ENCODE data around the gene DDX51. TPM values are rescaled to one million over a fixed set of nuclear protein-coding genes. Genes with fewer than 3 reads are reported as not detected.
A peak's percentile ranks its signal among the peaks of the same experiment; 100 is the strongest.

The DDX51 gene
- total RNA-seq, 3 donors from 2014 or later = 11.2 to 16.7 (median 16.4) TPM

DNA sequence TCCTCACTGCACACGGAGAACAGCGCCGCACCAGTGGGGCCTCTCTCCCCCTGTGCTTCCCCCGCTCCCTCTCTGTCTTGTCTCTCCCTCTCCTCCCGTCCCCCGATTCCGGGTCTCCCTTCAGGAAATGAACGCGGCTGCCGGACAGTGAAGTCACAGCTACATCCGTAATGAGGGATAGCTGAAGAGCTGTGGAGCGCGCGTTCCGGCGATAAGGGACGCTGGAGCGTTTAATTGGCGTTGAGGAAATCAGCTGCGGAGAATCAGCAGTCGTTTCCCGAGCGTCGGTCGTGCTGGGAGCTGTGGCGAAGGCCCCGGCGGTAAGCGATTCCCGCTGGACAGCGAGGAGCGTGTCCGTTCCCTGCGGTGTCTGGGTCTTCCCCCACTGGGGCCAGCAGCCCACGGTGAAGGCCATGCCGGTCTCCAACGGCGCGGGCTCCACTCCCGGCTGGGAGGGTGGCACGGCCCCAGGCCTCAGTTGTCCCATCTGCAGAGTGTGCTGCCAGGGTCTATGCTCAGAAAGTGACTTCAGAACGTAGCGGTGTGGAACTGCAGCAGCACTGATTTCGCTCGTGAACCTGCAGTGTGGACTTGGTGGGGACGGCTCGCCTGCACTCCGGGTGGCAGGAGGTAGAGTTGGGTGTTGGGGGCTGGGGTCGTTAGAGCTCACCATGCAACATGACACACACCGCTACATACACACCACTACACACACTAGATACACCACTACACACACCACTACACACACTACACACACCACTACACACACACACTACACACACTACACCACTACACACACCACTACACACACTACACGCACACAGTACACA is 11.0 kb upstream of the DDX51 start:
- intact Hi-C loops (cut with DNase I; ENCODE audit: low total_unique reads) = no loop called here
- H3K27me3 ChIP-seq = no peaks in the 10 kb centered on the region
- H3K36me3 ChIP-seq = no peaks in the 10 kb centered on the region
- TF ChIP-seq POLR2AphosphoS5 (IDR thresholded peaks at IDR 0.05) = no peak
- TF ChIP-seq, protein P1, sequence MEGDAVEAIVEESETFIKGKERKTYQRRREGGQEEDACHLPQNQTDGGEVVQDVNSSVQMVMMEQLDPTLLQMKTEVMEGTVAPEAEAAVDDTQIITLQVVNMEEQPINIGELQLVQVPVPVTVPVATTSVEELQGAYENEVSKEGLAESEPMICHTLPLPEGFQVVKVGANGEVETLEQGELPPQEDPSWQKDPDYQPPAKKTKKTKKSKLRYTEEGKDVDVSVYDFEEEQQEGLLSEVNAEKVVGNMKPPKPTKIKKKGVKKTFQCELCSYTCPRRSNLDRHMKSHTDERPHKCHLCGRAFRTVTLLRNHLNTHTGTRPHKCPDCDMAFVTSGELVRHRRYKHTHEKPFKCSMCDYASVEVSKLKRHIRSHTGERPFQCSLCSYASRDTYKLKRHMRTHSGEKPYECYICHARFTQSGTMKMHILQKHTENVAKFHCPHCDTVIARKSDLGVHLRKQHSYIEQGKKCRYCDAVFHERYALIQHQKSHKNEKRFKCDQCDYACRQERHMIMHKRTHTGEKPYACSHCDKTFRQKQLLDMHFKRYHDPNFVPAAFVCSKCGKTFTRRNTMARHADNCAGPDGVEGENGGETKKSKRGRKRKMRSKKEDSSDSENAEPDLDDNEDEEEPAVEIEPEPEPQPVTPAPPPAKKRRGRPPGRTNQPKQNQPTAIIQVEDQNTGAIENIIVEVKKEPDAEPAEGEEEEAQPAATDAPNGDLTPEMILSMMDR (IDR thresholded peaks at IDR 0.05) = no peak
- H3K27ac ChIP-seq = no peak overlapping the region
- H3K4me1 ChIP-seq = no peaks in the 10 kb centered on the region
- H3K9me3 ChIP-seq = no peaks in the 10 kb centered on the region
- H3K4me3 ChIP-seq = no peak overlapping the region
- DNase-seq (ENCODE audit: low spot score in 2 of 2) = no peak

DNA sequence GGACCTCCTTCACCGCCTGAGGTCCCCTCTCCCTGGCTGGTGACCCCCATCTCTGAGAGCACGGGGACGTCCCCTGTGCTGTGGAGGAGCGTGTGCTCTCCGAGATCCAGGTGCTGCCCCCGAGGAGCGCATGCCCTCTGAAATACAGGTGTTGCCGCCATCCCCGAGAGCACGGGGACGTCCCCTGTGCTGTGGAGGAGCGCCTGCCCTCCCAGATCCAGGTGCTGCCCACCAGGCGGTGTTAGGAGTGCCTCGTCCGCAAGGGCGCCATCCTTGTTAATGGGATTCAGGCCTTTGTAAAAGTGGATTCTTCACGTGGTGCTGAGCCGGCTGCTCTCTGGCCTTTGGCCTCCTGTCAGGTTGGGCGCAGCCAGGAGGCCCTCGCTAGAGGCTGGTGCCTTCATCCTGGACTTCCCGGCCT is 10.2 kb upstream of the DDX51 start:
- no peaks in the 10 kb centered on the region for H3K36me3 ChIP-seq

DNA sequence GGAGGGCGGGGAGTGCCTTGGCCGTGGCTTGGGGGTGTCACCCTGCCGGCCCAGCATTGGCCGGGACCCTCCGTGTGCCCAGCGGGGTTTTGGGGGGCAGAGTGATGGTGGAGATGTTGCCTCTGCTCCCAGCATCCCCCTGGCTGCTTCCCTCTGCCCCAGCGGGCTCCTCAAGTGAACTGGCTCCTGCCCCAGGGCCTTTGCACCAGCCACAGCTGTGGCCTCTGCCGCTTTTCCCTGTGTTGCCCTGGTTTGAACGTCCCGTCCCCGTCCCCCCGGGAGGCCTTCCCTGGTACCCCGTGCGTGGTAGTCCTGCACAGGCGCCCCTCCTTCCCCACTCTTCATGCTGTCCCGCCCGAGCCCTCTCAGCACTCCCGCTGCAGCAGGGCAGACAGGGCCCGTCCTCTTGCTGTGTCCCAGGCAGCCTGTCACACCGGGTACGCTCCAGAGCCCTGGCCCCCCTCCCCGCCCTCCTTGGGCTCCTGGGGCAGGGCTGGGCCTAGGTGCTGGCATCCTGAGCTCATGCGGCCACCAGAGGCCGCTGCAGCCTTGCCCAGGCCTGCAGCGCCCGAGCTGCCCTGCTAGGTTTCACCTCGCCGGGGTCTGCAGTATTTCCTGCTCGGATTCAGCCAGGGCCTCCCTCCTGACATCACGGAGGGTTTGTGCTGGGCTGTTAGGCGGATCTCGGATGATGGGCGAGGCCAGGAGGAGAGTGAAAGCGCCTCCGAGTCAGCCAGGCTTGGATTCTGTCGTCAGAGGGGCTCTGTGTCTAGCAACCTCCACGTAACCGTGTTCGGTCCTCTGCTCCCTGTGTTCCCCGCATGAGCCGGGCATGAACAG is 9.6 kb upstream of the DDX51 start:
- intact Hi-C loops (cut with DNase I; ENCODE audit: low total_unique reads) = no loop called here
- Histone ChIP-seq H3K27me3 (no peaks in the 10 kb centered on the region), H3K9me3 (no peaks in the 10 kb centered on the region), H3K36me3 (no peaks in the 10 kb centered on the region), H3K4me3 (peak overlapping the region in 2 of 3 donors; percentile 14 to 21), H3K4me1 (no peaks in the 10 kb centered on the region), H3K27ac (no peak overlapping the region)
- no peak for DNase-seq (ENCODE audit: low spot score in 2 of 2)
- TF ChIP-seq, protein P1 (IDR thresholded peaks at IDR 0.05) = peak in 2 of 3 donors; percentile 75 to 85
- no peak for TF ChIP-seq POLR2AphosphoS5 (IDR thresholded peaks at IDR 0.05)

More for the DNA sequence above, 10.2 kb upstream of the DDX51 start:
- intact Hi-C loops (cut with DNase I; ENCODE audit: low total_unique reads) = no loop called here
- Histone ChIP-seq H3K27me3 (no peaks in the 10 kb centered on the region), H3K9me3 (no peaks in the 10 kb centered on the region), H3K4me1 (no peaks in the 10 kb centered on the region), H3K27ac (no peak overlapping the region), H3K4me3 (peak overlapping the region in 2 of 3 donors; percentile 14 to 21)
- TF ChIP-seq, protein P1 (IDR thresholded peaks at IDR 0.05) = no peak
- no peak for TF ChIP-seq POLR2A (IDR thresholded peaks at IDR 0.05)
- no peak for TF ChIP-seq POLR2AphosphoS5 (IDR thresholded peaks at IDR 0.05)
- no peak for DNase-seq (ENCODE audit: low spot score in 2 of 2)

DNA sequence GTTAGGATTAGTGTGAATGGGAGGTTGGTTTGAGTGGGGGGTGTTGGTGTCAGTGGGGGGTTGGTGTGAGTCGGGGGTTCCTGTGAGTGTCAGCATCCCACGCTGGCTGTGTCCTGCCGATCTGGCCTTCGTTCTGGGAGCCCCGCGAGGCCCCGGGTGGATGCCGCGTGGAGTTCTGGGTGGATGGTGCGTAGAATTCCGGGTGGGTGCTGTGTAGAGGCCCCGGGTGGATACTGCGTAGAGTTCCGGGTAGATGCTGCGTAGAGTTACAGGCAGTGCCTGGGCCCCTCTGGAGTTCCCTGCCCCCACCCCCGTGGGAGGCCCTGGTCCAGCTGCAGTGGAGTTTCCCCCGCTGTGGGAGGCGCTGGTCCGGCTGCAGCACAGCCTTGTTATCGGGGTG is 8.8 kb upstream of the DDX51 start:
- no peak for TF ChIP-seq POLR2AphosphoS5 (IDR thresholded peaks at IDR 0.05)
- no peak for TF ChIP-seq POLR2A (IDR thresholded peaks at IDR 0.05)
- TF ChIP-seq, protein P1 (IDR thresholded peaks at IDR 0.05) = no peak
- Histone ChIP-seq H3K36me3 (no peaks in the 10 kb centered on the region), H3K4me3 (no peak overlapping the region), H3K27me3 (no peaks in the 10 kb centered on the region), H3K27ac (no peak overlapping the region), H3K4me1 (no peaks in the 10 kb centered on the region), H3K9me3 (no peaks in the 10 kb centered on the region)
- intact Hi-C loops (cut with DNase I; ENCODE audit: low total_unique reads) = no loop called here
- no peak for DNase-seq (ENCODE audit: low spot score in 2 of 2)

DNA sequence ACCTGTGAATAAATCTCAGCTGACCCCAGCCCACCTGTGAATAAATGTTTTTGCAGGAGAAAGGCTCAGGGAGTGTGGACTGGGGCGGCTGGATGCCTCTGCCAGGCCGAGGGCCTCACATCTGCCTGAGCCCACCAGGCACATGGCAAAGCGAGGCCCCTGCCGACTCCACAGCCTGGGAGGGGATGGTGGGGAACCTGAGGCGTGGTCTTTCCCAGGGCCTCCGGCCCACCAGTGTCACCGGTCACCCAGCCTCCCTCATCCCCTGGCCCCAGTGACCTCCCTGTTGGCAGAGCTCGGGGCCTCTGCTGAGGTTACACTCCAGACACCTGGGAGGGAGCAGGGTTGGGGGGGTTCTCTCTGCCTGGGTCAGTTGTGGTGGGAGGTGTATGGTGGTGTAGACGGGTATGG is 8.3 kb upstream of the DDX51 start:
- Histone ChIP-seq H3K4me3 (no peak overlapping the region), H3K36me3 (no peaks in the 10 kb centered on the region), H3K4me1 (no peaks in the 10 kb centered on the region), H3K9me3 (no peaks in the 10 kb centered on the region), H3K27ac (no peak overlapping the region), H3K27me3 (no peaks in the 10 kb centered on the region)
- TF ChIP-seq POLR2A (IDR thresholded peaks at IDR 0.05) (no peak), POLR2AphosphoS5 (IDR thresholded peaks at IDR 0.05) (no peak)
- TF ChIP-seq, protein P1 (IDR thresholded peaks at IDR 0.05) = no peak
- intact Hi-C loops (cut with DNase I; ENCODE audit: low total_unique reads) = no loop called here
- DNase-seq (ENCODE audit: low spot score in 2 of 2) = no peak
